Endometrium (tissue), 2 donors: Measurements from ENCODE around the gene KCNAB2.
"Not testable (repeated sequence)": the region's sequence is repeated elsewhere in the genome, so short reads cannot be mapped to it uniquely, and the experiment has no call there.

Experiments used
- FAIRE-seq: peaks from 2 replicates; lab custom pipeline; 2012; peaks lifted over from hg19 to GRCh38; lab: Jason Lieb, UNC
- donor health status: control.
- donor health status: control.

Gene KCNAB2

GRCh38 chr1:6057170-6057845, 11.6 kb downstream of the KCNAB2 start:
- FAIRE-seq: no peak

GRCh38 chr1:6059866-6060265, 14.2 kb downstream of the KCNAB2 start:
- FAIRE-seq: no peak

- FAIRE-seq: no peak
These were observed 17.0 kb downstream of the KCNAB2 start for GRCh38 chr1:6062670-6063069.

GRCh38 chr1:6063532-6064053, 17.9 kb downstream of the KCNAB2 start:
- not testable (repeated sequence) for FAIRE-seq

- FAIRE-seq: no peak
These were observed 19.6 kb downstream of the KCNAB2 start for GRCh38 chr1:6065093-6065858.

- FAIRE-seq: no peak
These were observed 21.0 kb downstream of the KCNAB2 start for GRCh38 chr1:6066680-6067079.

- FAIRE-seq: no peak
These were observed 22.4 kb downstream of the KCNAB2 start for GRCh38 chr1:6068073-6068472.

GRCh38 chr1:6068932-6069331, 23.2 kb downstream of the KCNAB2 start:
- no peak for FAIRE-seq

GRCh38 chr1:6069573-6069972, 23.9 kb downstream of the KCNAB2 start:
- FAIRE-seq: no peak

- no peak for FAIRE-seq
These were observed 24.8 kb downstream of the KCNAB2 start for GRCh38 chr1:6070450-6070974.

GRCh38 chr1:6071219-6071618, 25.5 kb downstream of the KCNAB2 start:
- FAIRE-seq: no peak

- FAIRE-seq: no peak
These were observed 27.2 kb downstream of the KCNAB2 start for GRCh38 chr1:6072774-6073479.

- no peak for FAIRE-seq
These were observed 27.9 kb downstream of the KCNAB2 start for GRCh38 chr1:6073480-6074053.

- no peak for FAIRE-seq
These were observed 28.7 kb downstream of the KCNAB2 start for GRCh38 chr1:6074192-6074901.

GRCh38 chr1:6075748-6076147, 30.1 kb downstream of the KCNAB2 start:
- no peak for FAIRE-seq

- not testable (repeated sequence) for FAIRE-seq
These were observed 31.4 kb downstream of the KCNAB2 start for GRCh38 chr1:6077061-6077460.

- no peak for FAIRE-seq
These were observed 31.8 kb downstream of the KCNAB2 start for GRCh38 chr1:6077506-6077905.

GRCh38 chr1:6077919-6078318, 32.2 kb downstream of the KCNAB2 start:
- no peak for FAIRE-seq

GRCh38 chr1:6080469-6080868, 34.8 kb downstream of the KCNAB2 start:
- no peak for FAIRE-seq

- FAIRE-seq: no peak
These were observed 36.2 kb downstream of the KCNAB2 start for GRCh38 chr1:6081901-6082300.

GRCh38 chr1:6082430-6082971, 36.8 kb downstream of the KCNAB2 start:
- FAIRE-seq: no peak
